Endothelial cell (in vitro differentiated cells): ENCODE data around the gene TANGO2. TPM values are rescaled to one million over a fixed set of nuclear protein-coding genes. Genes with fewer than 3 reads are reported as not detected.

ENCODE experiments used
- DNase-seq: peaks from one replicate; pipeline ENCODE4 v3.0.0; 2021; ENCODE audit warnings: low spot score
- H3K27ac Mint-ChIP-seq: one replicate; pipeline ENCODE4 v1.8.0; 2021; ENCODE audit warnings: mixed read lengths, inconsistent platforms; ENCODE audit not compliant: unreplicated experiment
- H3K27me3 Mint-ChIP-seq: one replicate; pipeline ENCODE4 v1.8.0; 2021; ENCODE audit warnings: mild to moderate bottlenecking, moderate library complexity, mixed read lengths, inconsistent platforms; ENCODE audit not compliant: unreplicated experiment
- H3K36me3 Mint-ChIP-seq: one replicate; pipeline ENCODE4 v1.8.0; 2021; ENCODE audit warnings: mild to moderate bottlenecking, low read depth, mixed read lengths, inconsistent platforms; ENCODE audit not compliant: unreplicated experiment
- H3K4me1 Mint-ChIP-seq: one replicate; pipeline ENCODE4 v1.8.0; 2021; ENCODE audit warnings: mild to moderate bottlenecking, mixed read lengths, inconsistent platforms; ENCODE audit not compliant: unreplicated experiment
- H3K4me3 Mint-ChIP-seq: one replicate; pipeline ENCODE4 v1.8.0; 2021; ENCODE audit warnings: mild to moderate bottlenecking, mixed read lengths, inconsistent platforms; ENCODE audit not compliant: unreplicated experiment
- H3K9me3 Mint-ChIP-seq: one replicate; pipeline ENCODE4 v1.8.0; 2021; ENCODE audit warnings: mixed read lengths, inconsistent platforms; ENCODE audit not compliant: unreplicated experiment
- CTCF ChIP-seq: fragments of 200-600 bp; sonication (generic); IDR thresholded peaks from one replicate; pipeline ENCODE4 v1.5.0; 2021; ENCODE audit warnings: antibody characterized with exemption; ENCODE audit not compliant: unreplicated experiment
- total RNA-seq: library from RNA; stranded (reverse); fragmentation: NEBNext Ultra II Directional; extraction: Animal tissue kit (Norgen Biotek cat#: 25700); gene quantifications from one replicate; pipeline ENCODE4 v1.2.1, GENCODE V29; 2021; ENCODE audit not compliant: unreplicated experiment

TANGO2 gene
- total RNA-seq, 1 donor from 2014 or later, result 15.3 TPM

GRCh38 chr22:20054485-20054884 is 33.6 kb downstream of the TANGO2 start:
- Mint-ChIP-seq H3K9me3 (no peaks in the 10 kb centered on the region), H3K27ac (no peak overlapping the region), H3K4me3 (no peak overlapping the region), H3K27me3 (no peaks in the 10 kb centered on the region), H3K4me1 (no peaks in the 10 kb centered on the region), H3K36me3 (peaks cover 4% of the 10 kb centered on the region)
- TF ChIP-seq CTCF, result no peak
- no peak for DNase-seq

GRCh38 chr22:20055144-20055543 is 34.2 kb downstream of the TANGO2 start:
- H3K4me1 Mint-ChIP-seq, result no peaks in the 10 kb centered on the region
- no peak overlapping the region for H3K27ac Mint-ChIP-seq

GRCh38 chr22:20055654-20056053 is 34.7 kb downstream of the TANGO2 start:
- no peaks in the 10 kb centered on the region for H3K9me3 Mint-ChIP-seq
- H3K4me1 Mint-ChIP-seq, result no peaks in the 10 kb centered on the region
- no peaks in the 10 kb centered on the region for H3K27me3 Mint-ChIP-seq
- H3K4me3 Mint-ChIP-seq, result no peak overlapping the region
- TF ChIP-seq CTCF, result no peak
- no peak for DNase-seq
- peaks cover 4% of the 10 kb centered on the region for H3K36me3 Mint-ChIP-seq
- H3K27ac Mint-ChIP-seq, result no peak overlapping the region

More at GRCh38 chr22:20055144-20055543, 34.2 kb downstream of the TANGO2 start:
- no peak overlapping the region for H3K4me3 Mint-ChIP-seq
- DNase-seq, result no peak
- H3K9me3 Mint-ChIP-seq, result no peaks in the 10 kb centered on the region
- H3K36me3 Mint-ChIP-seq, result peaks cover 4% of the 10 kb centered on the region
- H3K27me3 Mint-ChIP-seq, result no peaks in the 10 kb centered on the region
- no peak for TF ChIP-seq CTCF

- Mint-ChIP-seq H3K36me3 (peaks cover 4% of the 10 kb centered on the region), H3K27ac (no peak overlapping the region), H3K4me1 (no peaks in the 10 kb centered on the region), H3K9me3 (no peaks in the 10 kb centered on the region), H3K4me3 (no peak overlapping the region), H3K27me3 (no peaks in the 10 kb centered on the region)
- TF ChIP-seq CTCF, result no peak
- no peak for DNase-seq
Observed at GRCh38 chr22:20056161-20056560, 35.3 kb downstream of the TANGO2 start.

- peaks cover 4% of the 10 kb centered on the region for H3K36me3 Mint-ChIP-seq
- no peaks in the 10 kb centered on the region for H3K9me3 Mint-ChIP-seq
- H3K27ac Mint-ChIP-seq, result no peak overlapping the region
- H3K27me3 Mint-ChIP-seq, result no peaks in the 10 kb centered on the region
- no peak for DNase-seq
- no peaks in the 10 kb centered on the region for H3K4me1 Mint-ChIP-seq
- no peak for TF ChIP-seq CTCF
- no peak overlapping the region for H3K4me3 Mint-ChIP-seq
Observed at GRCh38 chr22:20056696-20057386, 35.9 kb downstream of the TANGO2 start.
